ENCODE results near the gene MGMT. TPM values are rescaled to one million over a fixed set of nuclear protein-coding genes. Genes with fewer than 3 reads are reported as not detected.

MGMT gene
- total RNA-seq, 4 donors from 2014 or later: 16.5 to 37.5 (median 32.1) TPM

- H3K4me1 ChIP-seq: no peaks in the 10 kb centered on the region
- no peaks in the 10 kb centered on the region for H3K36me3 ChIP-seq
- peaks cover 0 to 49% (median 0%) of the 10 kb centered on the region in 3 donors for H3K9me3 ChIP-seq
- no peaks in the 10 kb centered on the region for H3K27me3 ChIP-seq
- 72 to 100% methylated on average over 1 to 9 of the region's 14 CpGs for WGBS, 2 donors (ENCODE audit: low coverage in 1 of 2)
- TF ChIP-seq POLR2AphosphoS5 (IDR thresholded peaks at IDR 0.05) (no peak), EP300 (IDR thresholded peaks at IDR 0.05) (no peak), POLR2A (IDR thresholded peaks at IDR 0.05) (no peak)
- TF ChIP-seq, protein P1, sequence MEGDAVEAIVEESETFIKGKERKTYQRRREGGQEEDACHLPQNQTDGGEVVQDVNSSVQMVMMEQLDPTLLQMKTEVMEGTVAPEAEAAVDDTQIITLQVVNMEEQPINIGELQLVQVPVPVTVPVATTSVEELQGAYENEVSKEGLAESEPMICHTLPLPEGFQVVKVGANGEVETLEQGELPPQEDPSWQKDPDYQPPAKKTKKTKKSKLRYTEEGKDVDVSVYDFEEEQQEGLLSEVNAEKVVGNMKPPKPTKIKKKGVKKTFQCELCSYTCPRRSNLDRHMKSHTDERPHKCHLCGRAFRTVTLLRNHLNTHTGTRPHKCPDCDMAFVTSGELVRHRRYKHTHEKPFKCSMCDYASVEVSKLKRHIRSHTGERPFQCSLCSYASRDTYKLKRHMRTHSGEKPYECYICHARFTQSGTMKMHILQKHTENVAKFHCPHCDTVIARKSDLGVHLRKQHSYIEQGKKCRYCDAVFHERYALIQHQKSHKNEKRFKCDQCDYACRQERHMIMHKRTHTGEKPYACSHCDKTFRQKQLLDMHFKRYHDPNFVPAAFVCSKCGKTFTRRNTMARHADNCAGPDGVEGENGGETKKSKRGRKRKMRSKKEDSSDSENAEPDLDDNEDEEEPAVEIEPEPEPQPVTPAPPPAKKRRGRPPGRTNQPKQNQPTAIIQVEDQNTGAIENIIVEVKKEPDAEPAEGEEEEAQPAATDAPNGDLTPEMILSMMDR (IDR thresholded peaks at IDR 0.05): no peak
- no peak for ATAC-seq
- H3K4me3 ChIP-seq: no peak overlapping the region
- H3K27ac ChIP-seq: no peak overlapping the region
Observed at GRCh38 chr10:129796710-129797420, 329.8 kb downstream of the MGMT start.

- Histone ChIP-seq H3K36me3 (no peaks in the 10 kb centered on the region), H3K27me3 (peaks cover 6% of the 10 kb centered on the region), H3K9me3 (peaks cover 0 to 48% (median 0%) of the 10 kb centered on the region in 3 donors), H3K4me3 (no peak overlapping the region), H3K4me1 (no peaks in the 10 kb centered on the region), H3K27ac (no peak overlapping the region)
- TF ChIP-seq POLR2AphosphoS5 (IDR thresholded peaks at IDR 0.05): no peak
- TF ChIP-seq, protein P1 (IDR thresholded peaks at IDR 0.05): no peak
- TF ChIP-seq POLR2A (IDR thresholded peaks at IDR 0.05): no peak
- TF ChIP-seq EP300 (IDR thresholded peaks at IDR 0.05): no peak
- WGBS, 2 donors (ENCODE audit: low coverage in 1 of 2): 50 to 60% methylated on average over 1 to 3 of the region's 3 CpGs
- ATAC-seq: no peak
Observed at GRCh38 chr10:129799942-129800341, 332.9 kb downstream of the MGMT start.

DNA sequence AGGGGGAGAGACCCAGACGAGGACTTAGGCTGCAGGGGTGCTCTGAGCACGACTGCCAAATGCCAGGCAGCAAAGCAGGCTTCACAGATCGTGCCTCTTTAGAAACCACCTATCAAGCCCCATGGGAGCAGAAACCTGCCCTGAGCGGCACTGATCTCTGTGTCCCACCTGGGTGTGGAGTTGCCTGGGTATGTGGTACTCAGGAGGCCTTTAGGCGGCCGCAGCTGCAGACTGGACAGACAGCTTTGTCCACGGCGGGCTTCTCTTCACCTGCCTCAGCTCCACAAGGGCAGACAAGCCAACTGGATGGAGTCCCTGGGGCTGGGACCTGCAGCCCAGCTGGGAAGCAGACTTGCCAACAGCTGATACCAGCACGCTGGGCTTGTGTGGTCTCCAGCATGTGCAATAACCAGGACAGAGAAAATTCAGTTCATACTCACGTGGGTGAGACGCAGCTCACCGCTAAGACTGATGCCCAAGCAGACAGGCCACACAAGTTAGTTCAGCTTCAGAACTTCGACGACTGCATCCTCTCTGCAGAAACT lies 333.8 kb downstream of the MGMT start:
- WGBS, 2 donors (ENCODE audit: low coverage in 1 of 2): 48 to 65% methylated on average over 6 to 7 of the region's 14 CpGs

GRCh38 chr10:129807211-129807610 lies 340.2 kb downstream of the MGMT start:
- no peaks in the 10 kb centered on the region for H3K36me3 ChIP-seq
- no peak for ATAC-seq
- no peak overlapping the region for H3K4me3 ChIP-seq
- H3K4me1 ChIP-seq: no peaks in the 10 kb centered on the region
- H3K27me3 ChIP-seq: peaks cover 27% of the 10 kb centered on the region
- H3K9me3 ChIP-seq: peaks cover 0 to 40% (median 0%) of the 10 kb centered on the region in 3 donors
- 83% methylated on average over 3 of the region's 7 CpGs; no CpG with 5 or more reads in 1 of the 2 donors for WGBS, 2 donors (ENCODE audit: low coverage in 1 of 2)
- H3K27ac ChIP-seq: no peak overlapping the region
- TF ChIP-seq POLR2A (IDR thresholded peaks at IDR 0.05) (no peak), POLR2AphosphoS5 (IDR thresholded peaks at IDR 0.05) (no peak), EP300 (IDR thresholded peaks at IDR 0.05) (no peak)
- TF ChIP-seq, protein P1 (IDR thresholded peaks at IDR 0.05): no peak

More for the DNA sequence above, 333.8 kb downstream of the MGMT start:
- Histone ChIP-seq H3K9me3 (peaks cover 0 to 57% (median 0%) of the 10 kb centered on the region in 3 donors), H3K4me1 (no peaks in the 10 kb centered on the region), H3K27me3 (peaks cover 6% of the 10 kb centered on the region), H3K27ac (no peak overlapping the region), H3K36me3 (no peaks in the 10 kb centered on the region), H3K4me3 (no peak overlapping the region)
- TF ChIP-seq POLR2AphosphoS5 (IDR thresholded peaks at IDR 0.05) (no peak), EP300 (IDR thresholded peaks at IDR 0.05) (no peak)
- no peak for ATAC-seq

GRCh38 chr10:129808092-129808983 lies 341.3 kb downstream of the MGMT start:
- Histone ChIP-seq H3K36me3 (no peaks in the 10 kb centered on the region), H3K27ac (no peak overlapping the region), H3K4me1 (no peaks in the 10 kb centered on the region), H3K4me3 (no peak overlapping the region), H3K9me3 (peaks cover 0 to 28% (median 0%) of the 10 kb centered on the region in 3 donors), H3K27me3 (peaks cover 31% of the 10 kb centered on the region)
- WGBS, 2 donors (ENCODE audit: low coverage in 1 of 2): 80% methylated on average over 12 of the region's 26 CpGs; no CpG with 5 or more reads in 1 of the 2 donors
- ATAC-seq: no peak
- no peak for TF ChIP-seq POLR2AphosphoS5 (IDR thresholded peaks at IDR 0.05)
- TF ChIP-seq, protein P1 (IDR thresholded peaks at IDR 0.05): no peak
- TF ChIP-seq EP300 (IDR thresholded peaks at IDR 0.05): no peak
- no peak for TF ChIP-seq POLR2A (IDR thresholded peaks at IDR 0.05)
